SU-DHL-6 (cell line): ENCODE data around the gene KIF7.
A peak's percentile ranks its signal among the peaks of the same experiment; 100 is the strongest.

Source experiments
- H2AFZ ChIP-seq: fragments of 200-600 bp; sonication (generic); 2 replicates; pipeline ENCODE4 v1.6.1; 2014; ENCODE audit warnings: low read depth, mild to moderate bottlenecking, moderate library complexity, mixed read lengths, antibody characterized with exemption, low read length; ENCODE audit not compliant: severe bottlenecking
- H3F3A ChIP-seq: fragments of 200-600 bp; shearing (Covaris generic); 2 replicates; pipeline ENCODE4 v1.6.0; 2016; ENCODE audit warnings: antibody characterized with exemption, mild to moderate bottlenecking; ENCODE audit not compliant: insufficient read depth
- H3K27ac ChIP-seq: fragments of 200-600 bp; sonication (generic); 2 replicates; pipeline ENCODE4 v1.5.1; 2016; ENCODE audit warnings: low read depth, mild to moderate bottlenecking, low read length, moderate library complexity, mixed read lengths
- H3K27me3 ChIP-seq: fragments of 200-600 bp; sonication (generic), shearing (Covaris generic); 2 replicates; pipeline ENCODE4 v1.6.0; 2014; ENCODE audit warnings: mild to moderate bottlenecking, low read length
- H3K36me3 ChIP-seq: fragments of 200-600 bp; sonication (generic); 2 replicates; pipeline ENCODE4 v1.6.1; 2014; ENCODE audit warnings: mild to moderate bottlenecking, low read length, mixed read lengths
- H3K4me2 ChIP-seq: fragments of 300-600, 200-600 bp; shearing (Covaris generic), sonication (generic); 2 replicates; pipeline ENCODE4 v1.6.0; 2014; ENCODE audit warnings: low read length, low read depth, mild to moderate bottlenecking; ENCODE audit not compliant: poor library complexity, severe bottlenecking
- H3K4me3 ChIP-seq: fragments of 200-600 bp; sonication (generic); 2 replicates; pipeline ENCODE4 v1.5.1; 2014; ENCODE audit warnings: antibody characterized with exemption, low read length, mild to moderate bottlenecking, mixed read lengths; ENCODE audit not compliant: insufficient read depth, poor library complexity, severe bottlenecking
- H3K79me2 ChIP-seq: fragments of 200-600 bp; sonication (generic); 2 replicates; pipeline ENCODE4 v1.6.1; 2014; ENCODE audit warnings: mild to moderate bottlenecking, low read length, moderate library complexity; ENCODE audit not compliant: insufficient read depth
- H3K9ac ChIP-seq: fragments of 200-600 bp; sonication (generic); 2 replicates; pipeline ENCODE4 v1.7.0; 2014; ENCODE audit warnings: mild to moderate bottlenecking, low read length
- H3K9me2 ChIP-seq: fragments of 200-600 bp; sonication (generic); replicated peaks from 2 replicates; pipeline ENCODE4 v1.6.1; 2014; ENCODE audit warnings: low read length; ENCODE audit not compliant: insufficient read depth
- H3K9me3 ChIP-seq: fragments of 200-600 bp; sonication (generic); 2 replicates; pipeline ENCODE4 v1.6.1; 2014; ENCODE audit warnings: low read length, mixed read lengths; ENCODE audit not compliant: insufficient read depth
- H4K20me1 ChIP-seq: fragments of 200-600 bp; sonication (generic); 2 replicates; pipeline ENCODE4 v1.6.1; 2014; ENCODE audit warnings: low read depth, mild to moderate bottlenecking, antibody characterized with exemption, low read length, moderate library complexity, mixed read lengths
- CTCF ChIP-seq: fragments of 200-600 bp; sonication (generic); IDR thresholded peaks from one replicate; pipeline ENCODE4 v1.5.1; 2017; ENCODE audit warnings: antibody characterized with exemption, mild to moderate bottlenecking, low read length, moderate library complexity; ENCODE audit not compliant: insufficient read depth, poor library complexity, severe bottlenecking
- EZH2phosphoT487 ChIP-seq: fragments of 200-600 bp; sonication (generic), shearing (Covaris generic); conservative IDR thresholded peaks from 2 replicates; pipeline ENCODE4 v1.6.1; 2018; ENCODE audit warnings: mild to moderate bottlenecking, antibody characterized with exemption, low read length, moderate library complexity, mixed read lengths

Gene KIF7

GRCh38 chr15:89675606-89676005, 20.3 kb upstream of the KIF7 start:
- H3K9ac ChIP-seq, result no peak overlapping the region
- no peaks in the 10 kb centered on the region for H3K79me2 ChIP-seq
- H3K36me3 ChIP-seq, result no peaks in the 10 kb centered on the region
- H3K9me3 ChIP-seq, result no peaks in the 10 kb centered on the region
- no peaks in the 10 kb centered on the region for H3F3A ChIP-seq
- H4K20me1 ChIP-seq, result no peaks in the 10 kb centered on the region
- H3K27me3 ChIP-seq, result 0 out of 2 replicates have a peak, but pooled peaks cover 4% of the 10 kb centered on the region
- TF ChIP-seq EZH2phosphoT487 (no peak), CTCF (no peak)
- H3K4me3 ChIP-seq, result no peak overlapping the region
- H3K9me2 ChIP-seq, result no peaks in the 10 kb centered on the region
- H3K4me2 ChIP-seq, result no peak overlapping the region
- no peak overlapping the region for H2AFZ ChIP-seq
- no peak overlapping the region for H3K27ac ChIP-seq

GRCh38 chr15:89674526-89674925, 19.3 kb upstream of the KIF7 start:
- H4K20me1 ChIP-seq, result no peaks in the 10 kb centered on the region

GRCh38 chr15:89673165-89673512, 17.9 kb upstream of the KIF7 start:
- H3K4me3 ChIP-seq, result no peak overlapping the region
- H3F3A ChIP-seq, result no peaks in the 10 kb centered on the region
- peak; percentile 31 for TF ChIP-seq CTCF
- TF ChIP-seq EZH2phosphoT487, result no peak
- H3K27me3 ChIP-seq, result 0 out of 2 replicates have a peak, but pooled peaks cover 4% of the 10 kb centered on the region
- H2AFZ ChIP-seq, result no peak overlapping the region
- no peaks in the 10 kb centered on the region for H3K9me2 ChIP-seq
- no peaks in the 10 kb centered on the region for H4K20me1 ChIP-seq
- no peaks in the 10 kb centered on the region for H3K79me2 ChIP-seq
- H3K36me3 ChIP-seq, result no peaks in the 10 kb centered on the region
- H3K9ac ChIP-seq, result no peak overlapping the region
- H3K27ac ChIP-seq, result no peak overlapping the region
- no peaks in the 10 kb centered on the region for H3K9me3 ChIP-seq
- H3K4me2 ChIP-seq, result no peak overlapping the region

More at GRCh38 chr15:89674526-89674925, 19.3 kb upstream of the KIF7 start:
- TF ChIP-seq CTCF (no peak), EZH2phosphoT487 (no peak)
- Histone ChIP-seq H3K9ac (no peak overlapping the region), H3F3A (no peaks in the 10 kb centered on the region), H3K9me2 (no peaks in the 10 kb centered on the region), H3K36me3 (no peaks in the 10 kb centered on the region), H3K79me2 (no peaks in the 10 kb centered on the region), H2AFZ (no peak overlapping the region), H3K27ac (no peak overlapping the region), H3K4me2 (no peak overlapping the region), H3K27me3 (0 out of 2 replicates have a peak, but pooled peaks cover 4% of the 10 kb centered on the region), H3K9me3 (no peaks in the 10 kb centered on the region), H3K4me3 (no peak overlapping the region)
